Gastroesophageal sphincter (tissue), 4 donors: Measurements from ENCODE around the gene CAMSAP3. TPM values are rescaled to one million over a fixed set of nuclear protein-coding genes. Genes with fewer than 3 reads are reported as not detected.

ENCODE experiments used
- ATAC-seq: fragments of 150-250 bp; one replicate; pipeline ENCODE4 v1.9.1; 2016; ENCODE audit warnings: mild to moderate bottlenecking, moderate library complexity
- H3K27ac ChIP-seq, 4 donors: fragments of 200-600 bp; sonication (generic) in 3 of 4; 1 replicate in 3 of 4; 2 replicates in 1 of 4; pipeline ENCODE4 v1.5.1; 2016 to 2019
- H3K27me3 ChIP-seq: fragments of 200-600 bp; sonication (generic); one replicate; pipeline ENCODE4 v1.5.1; 2019
- H3K36me3 ChIP-seq, 2 donors: fragments of 200-600 bp; sonication (generic); one replicate each; pipeline ENCODE4 v1.5.1; 2019; ENCODE audit warnings: control low read depth in 1 of 2
- H3K4me1 ChIP-seq, 3 donors: fragments of 200-600 bp; sonication (generic); 1 replicate in 2 of 3; 2 replicates in 1 of 3; pipeline ENCODE4 v1.5.1; 2016 to 2019; ENCODE audit warnings: control low read depth in 2 of 3
- H3K4me3 ChIP-seq, 2 donors: fragments of 200-600 bp; sonication (generic); one replicate each; pipeline ENCODE4 v1.5.1; 2019; ENCODE audit warnings: mild to moderate bottlenecking in 1 of 2, moderate library complexity in 1 of 2
- H3K9me3 ChIP-seq, 3 donors: fragments of 200-600 bp; sonication (generic); one replicate each; pipeline ENCODE4 v1.5.1; 2017 to 2019; ENCODE audit warnings: control low read depth in 2 of 3
- CTCF ChIP-seq, 4 experiments: fragments of 200-600 bp in 2 of 4; fragments of 450-650 bp in 2 of 4; sonication (generic) in 1 of 4; IDR thresholded peaks; one replicate each; pipeline ENCODE4 v1.5.1; 2017 to 2019; ENCODE audit warnings: antibody characterized with exemption in 4 of 4, mild to moderate bottlenecking in 2 of 4, moderate library complexity in 2 of 4
- EP300 ChIP-seq: sonication (generic); formaldehyde crosslinking; IDR thresholded peaks from one replicate; pipeline ENCODE4 v1.6.1; 2017; ENCODE audit warnings: antibody characterized with exemption, mild to moderate bottlenecking
- POLR2A ChIP-seq, 2 donors: fragments of 450-650 bp; IDR thresholded peaks; one replicate each; pipeline ENCODE4 v1.6.1; 2017; ENCODE audit warnings: antibody characterized with exemption in 2 of 2, mild to moderate bottlenecking in 2 of 2, moderate library complexity in 1 of 2
- POLR2AphosphoS5 ChIP-seq: sonication (generic); formaldehyde crosslinking; IDR thresholded peaks from one replicate; pipeline ENCODE4 v1.6.1; 2017; ENCODE audit warnings: antibody characterized with exemption
- WGBS, 2 donors: methylation state at CpG; one replicate each; pipeline ENCODE4 v1.1.5; 2018; ENCODE audit warnings: low coverage in 1 of 2; 5-methylcytosine and 5-hydroxymethylcytosine counted together
- total RNA-seq, 4 donors: library from RNA; depleted of rRNA; stranded (reverse); fragments of >200 nt; gene quantifications; one replicate each; pipeline ENCODE4 v1.1.0, GENCODE V29; 2016

The CAMSAP3 gene, protein sequence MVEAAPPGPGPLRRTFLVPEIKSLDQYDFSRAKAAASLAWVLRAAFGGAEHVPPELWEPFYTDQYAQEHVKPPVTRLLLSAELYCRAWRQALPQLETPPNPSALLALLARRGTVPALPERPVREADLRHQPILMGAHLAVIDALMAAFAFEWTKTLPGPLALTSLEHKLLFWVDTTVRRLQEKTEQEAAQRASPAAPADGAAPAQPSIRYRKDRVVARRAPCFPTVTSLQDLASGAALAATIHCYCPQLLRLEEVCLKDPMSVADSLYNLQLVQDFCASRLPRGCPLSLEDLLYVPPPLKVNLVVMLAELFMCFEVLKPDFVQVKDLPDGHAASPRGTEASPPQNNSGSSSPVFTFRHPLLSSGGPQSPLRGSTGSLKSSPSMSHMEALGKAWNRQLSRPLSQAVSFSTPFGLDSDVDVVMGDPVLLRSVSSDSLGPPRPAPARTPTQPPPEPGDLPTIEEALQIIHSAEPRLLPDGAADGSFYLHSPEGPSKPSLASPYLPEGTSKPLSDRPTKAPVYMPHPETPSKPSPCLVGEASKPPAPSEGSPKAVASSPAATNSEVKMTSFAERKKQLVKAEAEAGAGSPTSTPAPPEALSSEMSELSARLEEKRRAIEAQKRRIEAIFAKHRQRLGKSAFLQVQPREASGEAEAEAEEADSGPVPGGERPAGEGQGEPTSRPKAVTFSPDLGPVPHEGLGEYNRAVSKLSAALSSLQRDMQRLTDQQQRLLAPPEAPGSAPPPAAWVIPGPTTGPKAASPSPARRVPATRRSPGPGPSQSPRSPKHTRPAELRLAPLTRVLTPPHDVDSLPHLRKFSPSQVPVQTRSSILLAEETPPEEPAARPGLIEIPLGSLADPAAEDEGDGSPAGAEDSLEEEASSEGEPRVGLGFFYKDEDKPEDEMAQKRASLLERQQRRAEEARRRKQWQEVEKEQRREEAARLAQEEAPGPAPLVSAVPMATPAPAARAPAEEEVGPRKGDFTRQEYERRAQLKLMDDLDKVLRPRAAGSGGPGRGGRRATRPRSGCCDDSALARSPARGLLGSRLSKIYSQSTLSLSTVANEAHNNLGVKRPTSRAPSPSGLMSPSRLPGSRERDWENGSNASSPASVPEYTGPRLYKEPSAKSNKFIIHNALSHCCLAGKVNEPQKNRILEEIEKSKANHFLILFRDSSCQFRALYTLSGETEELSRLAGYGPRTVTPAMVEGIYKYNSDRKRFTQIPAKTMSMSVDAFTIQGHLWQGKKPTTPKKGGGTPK
- 1 to 10 TPM in 1 of 4 donors, under 1 TPM in 1, not detected in 2; 0.46 to 2.1 TPM for total RNA-seq

DNA sequence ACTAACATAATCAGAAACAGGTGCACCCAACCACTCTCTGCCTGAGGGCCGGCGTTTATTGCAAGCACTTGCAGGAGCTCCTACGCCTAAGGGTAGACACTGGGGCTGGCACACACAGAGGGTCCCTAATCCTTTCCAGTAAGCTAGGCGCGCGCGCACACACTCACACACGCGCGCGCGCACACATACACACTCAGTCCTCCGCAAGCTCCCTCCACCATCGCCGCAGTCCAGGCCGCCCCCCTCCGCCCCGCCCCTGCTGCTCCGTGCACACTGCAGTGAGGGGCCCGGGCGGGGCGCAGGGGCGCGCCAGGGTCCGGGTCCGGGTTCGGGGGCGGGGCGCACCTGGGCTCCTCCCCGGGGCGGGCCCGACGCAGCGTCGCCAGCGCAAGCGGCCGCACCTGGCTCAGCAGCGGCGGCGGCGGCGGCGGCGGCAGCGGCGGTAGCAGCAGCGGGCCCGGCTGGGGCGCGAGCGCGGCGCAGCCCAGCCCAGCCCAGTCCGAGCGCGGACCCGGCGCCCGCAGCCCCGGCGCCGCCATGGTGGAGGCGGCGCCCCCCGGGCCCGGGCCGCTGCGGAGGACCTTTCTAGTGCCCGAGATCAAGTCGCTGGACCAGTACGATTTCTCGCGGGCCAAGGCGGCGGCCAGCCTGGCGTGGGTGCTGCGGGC, at the start of gene CAMSAP3:
Gene CAMSAP3, plus strand, starts transcription at position 398 of the 668 bp plus-strand sequence. Its CDS starts 140 bp downstream, at position 538.
- Histone ChIP-seq H3K4me1 (peaks cover 0 to 17% (median 0%) of the 10 kb centered on the region in 3 donors), H3K36me3 (no peaks in the 10 kb centered on the region), H3K9me3 (no peaks in the 10 kb centered on the region), H3K4me3 (peak within 1 kb of the TSS in 1 of 2 donors; percentile 42), H3K27me3 (peaks cover 98% of the 10 kb centered on the region), H3K27ac (no peak within 1 kb of the TSS)
- TF ChIP-seq CTCF (IDR thresholded peaks at IDR 0.05) = no peak
- TF ChIP-seq POLR2AphosphoS5 = no peak
- TF ChIP-seq EP300 = no peak
- TF ChIP-seq POLR2A (IDR thresholded peaks at IDR 0.05) = no peak
- no CpG with 5 or more reads among the region's 78 CpGs for WGBS, 2 donors
- ATAC-seq = peak; percentile 19

DNA sequence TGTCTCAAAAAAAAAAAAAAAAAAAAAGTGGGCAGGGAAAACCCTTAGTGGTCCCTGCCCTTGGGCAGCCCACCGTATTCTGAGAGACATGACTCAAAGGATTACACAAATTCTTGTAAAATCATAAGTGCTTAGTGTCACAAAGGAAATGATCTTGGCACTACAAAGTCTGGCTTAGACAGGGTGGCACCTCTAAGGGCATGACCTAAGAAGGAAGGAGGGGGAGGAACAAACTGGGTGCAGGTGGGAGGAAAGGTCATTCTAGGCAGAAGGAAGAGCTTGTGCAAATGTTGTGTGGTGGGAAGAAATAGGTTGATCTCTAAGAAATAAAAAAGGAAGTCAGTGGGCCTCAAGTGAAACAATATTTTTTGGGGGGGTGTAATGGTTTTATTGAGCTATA, 49.8 kb upstream of the CAMSAP3 start:
- Histone ChIP-seq H3K4me1 (peaks cover 0 to 3% (median 0%) of the 10 kb centered on the region in 3 donors), H3K27ac (no peak overlapping the region), H3K4me3 (no peak overlapping the region), H3K36me3 (peaks cover 0 to 80% of the 10 kb centered on the region in 2 donors), H3K27me3 (no peaks in the 10 kb centered on the region), H3K9me3 (no peaks in the 10 kb centered on the region)
- no peak for ATAC-seq
- TF ChIP-seq EP300 = no peak
- TF ChIP-seq POLR2AphosphoS5 = no peak
- no peak for TF ChIP-seq CTCF (IDR thresholded peaks at IDR 0.05)
- WGBS, 2 donors = 60% methylated on average over 1 of the region's 1 CpG; no CpG with 5 or more reads in 1 of the 2 donors

DNA sequence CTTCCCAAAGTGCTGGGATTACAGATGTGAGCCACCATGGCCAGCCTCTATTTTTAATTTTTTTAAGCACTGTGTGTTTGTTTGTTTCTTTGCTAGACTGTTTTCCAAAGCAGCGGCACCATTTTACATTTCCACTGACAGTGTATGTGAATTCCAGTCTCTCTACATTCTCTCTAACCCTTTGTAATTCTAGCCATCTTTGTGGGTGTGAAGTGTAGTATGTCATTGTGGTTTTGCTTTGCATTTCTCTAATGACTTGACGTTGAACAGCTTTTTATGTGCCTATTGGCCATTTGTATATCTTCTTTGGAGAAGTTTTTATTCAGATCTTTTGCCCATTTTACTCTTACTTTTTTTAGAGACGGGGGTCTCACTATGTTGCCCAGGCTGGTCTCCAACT, 48.5 kb upstream of the CAMSAP3 start:
- TF ChIP-seq POLR2A (IDR thresholded peaks at IDR 0.05) (no peak), POLR2AphosphoS5 (no peak), CTCF (IDR thresholded peaks at IDR 0.05) (no peak), EP300 (no peak)
- ATAC-seq = no peak
- Histone ChIP-seq H3K27ac (no peak overlapping the region), H3K27me3 (no peaks in the 10 kb centered on the region), H3K4me1 (peaks cover 0 to 16% (median 0%) of the 10 kb centered on the region in 3 donors), H3K4me3 (no peak overlapping the region), H3K9me3 (no peaks in the 10 kb centered on the region), H3K36me3 (peaks cover 0 to 72% of the 10 kb centered on the region in 2 donors)
- WGBS, 2 donors = 84 to 90% methylated on average over 2 to 3 of the region's 3 CpGs

- Histone ChIP-seq H3K27ac (no peak overlapping the region), H3K4me3 (no peak overlapping the region), H3K36me3 (peaks cover 0 to 68% of the 10 kb centered on the region in 2 donors), H3K4me1 (peaks cover 0 to 16% (median 0%) of the 10 kb centered on the region in 3 donors), H3K9me3 (no peaks in the 10 kb centered on the region), H3K27me3 (no peaks in the 10 kb centered on the region)
- ATAC-seq = no peak
- no peak for TF ChIP-seq POLR2AphosphoS5
- no peak for TF ChIP-seq EP300
- no peak for TF ChIP-seq CTCF (IDR thresholded peaks at IDR 0.05)
- no peak for TF ChIP-seq POLR2A (IDR thresholded peaks at IDR 0.05)
- 88 to 89% methylated on average over 12 to 18 of the region's 36 CpGs for WGBS, 2 donors
Observed at GRCh38 chr19:7549429-7550148, 46.1 kb upstream of the CAMSAP3 start.
